ENCODE results near the gene B4GALNT3. TPM values are rescaled to one million over a fixed set of nuclear protein-coding genes. Genes with fewer than 3 reads are reported as not detected.

B4GALNT3 gene
- polyA plus RNA-seq, 3 donors, result 15.1 to 21.6 (median 17.1) TPM

DNA sequence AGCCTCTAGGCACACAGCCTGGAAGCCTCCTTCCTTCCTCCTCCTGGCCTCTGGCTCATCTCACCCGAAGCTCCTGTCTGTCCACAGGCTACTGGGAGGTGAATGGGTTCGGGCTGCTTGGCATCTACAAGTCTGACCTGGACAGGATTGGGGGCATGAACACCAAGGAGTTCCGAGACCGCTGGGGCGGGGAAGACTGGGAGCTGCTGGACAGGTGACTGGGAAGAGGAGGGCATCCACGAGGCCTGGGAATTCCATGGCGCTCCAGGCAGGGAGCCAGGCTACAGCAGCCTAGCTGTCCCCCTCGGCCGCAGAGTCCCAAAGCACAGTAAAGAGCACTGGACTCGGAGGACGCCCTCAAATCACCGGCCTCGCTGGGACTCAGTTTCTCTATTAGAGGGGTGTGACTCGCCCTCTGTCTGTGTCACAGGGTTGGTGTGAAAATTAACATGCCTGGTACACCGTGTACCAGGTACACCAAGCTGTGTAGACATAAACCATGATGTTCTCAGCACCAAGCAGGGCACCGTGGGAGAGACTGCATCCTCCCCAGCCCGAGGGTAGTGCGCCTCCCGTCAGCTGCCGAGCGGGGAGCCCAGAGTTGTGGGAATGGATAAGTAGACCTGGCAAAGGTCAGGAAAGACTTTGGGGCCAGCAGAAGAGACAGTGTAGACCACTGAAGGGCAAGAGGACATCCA, 99.6 kb downstream of the B4GALNT3 start:
- no peak for DNase-seq

DNA sequence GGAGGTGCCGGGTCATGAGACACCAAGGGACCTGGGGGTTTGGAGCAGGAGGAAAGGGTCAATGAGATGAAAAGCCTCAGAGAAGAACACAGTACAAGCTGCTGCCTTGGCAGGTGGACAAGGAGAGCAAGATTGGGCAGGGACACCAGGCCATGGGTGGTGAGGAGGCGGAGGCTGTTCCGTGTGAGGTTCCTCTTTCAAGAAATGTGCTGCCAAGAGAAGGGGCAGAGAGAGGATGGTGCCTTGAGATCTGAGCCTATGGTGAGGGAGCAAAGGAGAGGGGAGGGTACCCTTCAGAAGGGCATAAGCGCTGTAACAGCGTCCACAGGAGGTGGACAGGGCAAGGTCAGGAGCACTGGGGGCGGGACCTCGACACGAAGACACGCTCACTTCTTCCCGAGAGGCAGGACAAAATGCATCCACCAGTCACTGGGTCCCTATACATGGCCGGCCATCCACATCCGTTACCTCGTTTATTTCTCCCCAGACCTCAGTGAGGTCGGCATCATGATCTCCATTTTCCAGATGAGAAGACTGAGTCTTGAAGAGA, 100.2 kb downstream of the B4GALNT3 start:
- DNase-seq, result no peak

DNA sequence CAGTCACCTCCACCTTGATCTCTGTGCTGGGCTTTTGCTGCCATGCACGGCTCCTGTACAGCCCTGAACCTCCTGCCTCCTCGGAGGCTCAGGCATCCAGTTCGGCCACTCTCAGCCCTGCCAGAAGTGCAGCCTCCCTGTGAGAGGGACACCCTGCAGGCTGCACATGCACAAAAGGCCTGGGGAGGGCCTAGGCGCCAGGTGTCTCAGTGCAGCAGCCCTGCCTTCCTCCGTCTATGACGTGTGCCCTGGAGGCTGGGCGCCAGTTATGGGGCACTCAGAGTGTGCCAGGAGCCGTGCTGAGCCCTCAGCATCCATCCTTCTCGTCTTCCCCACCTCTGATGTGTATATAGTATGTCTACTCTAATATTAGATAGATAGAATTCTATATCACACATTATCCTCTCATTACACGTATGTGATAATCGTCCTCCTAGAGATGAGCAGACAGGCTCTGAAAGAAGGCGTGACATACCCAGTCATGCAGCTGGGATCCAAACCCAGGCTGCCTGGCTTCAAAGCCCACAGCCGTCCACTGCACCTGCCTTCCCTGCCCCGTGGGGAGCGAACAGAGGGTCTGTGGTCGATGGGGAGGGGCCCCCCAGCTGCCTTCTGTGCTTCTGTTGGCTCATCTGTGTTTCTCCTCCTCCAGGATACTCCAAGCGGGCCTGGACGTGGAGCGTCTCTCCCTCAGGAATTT, 101.1 kb downstream of the B4GALNT3 start:
- DNase-seq, result no peak

DNA sequence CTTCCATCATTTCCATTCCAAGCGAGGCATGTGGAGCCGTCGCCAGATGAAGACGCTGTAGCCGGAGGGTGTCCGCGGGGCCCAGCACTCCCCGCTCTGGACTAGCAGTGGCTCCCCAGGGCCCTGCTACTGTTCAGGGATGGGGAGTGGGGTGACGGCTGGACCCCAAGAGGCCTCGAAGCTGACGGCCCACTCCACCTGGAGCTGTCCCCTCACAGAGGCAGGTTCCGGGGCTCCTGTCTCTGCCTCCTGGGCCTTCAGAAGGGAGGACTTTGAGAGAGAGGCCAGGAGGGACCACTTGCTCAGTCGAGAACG, 101.6 kb downstream of the B4GALNT3 start:
- no peak for DNase-seq

DNA sequence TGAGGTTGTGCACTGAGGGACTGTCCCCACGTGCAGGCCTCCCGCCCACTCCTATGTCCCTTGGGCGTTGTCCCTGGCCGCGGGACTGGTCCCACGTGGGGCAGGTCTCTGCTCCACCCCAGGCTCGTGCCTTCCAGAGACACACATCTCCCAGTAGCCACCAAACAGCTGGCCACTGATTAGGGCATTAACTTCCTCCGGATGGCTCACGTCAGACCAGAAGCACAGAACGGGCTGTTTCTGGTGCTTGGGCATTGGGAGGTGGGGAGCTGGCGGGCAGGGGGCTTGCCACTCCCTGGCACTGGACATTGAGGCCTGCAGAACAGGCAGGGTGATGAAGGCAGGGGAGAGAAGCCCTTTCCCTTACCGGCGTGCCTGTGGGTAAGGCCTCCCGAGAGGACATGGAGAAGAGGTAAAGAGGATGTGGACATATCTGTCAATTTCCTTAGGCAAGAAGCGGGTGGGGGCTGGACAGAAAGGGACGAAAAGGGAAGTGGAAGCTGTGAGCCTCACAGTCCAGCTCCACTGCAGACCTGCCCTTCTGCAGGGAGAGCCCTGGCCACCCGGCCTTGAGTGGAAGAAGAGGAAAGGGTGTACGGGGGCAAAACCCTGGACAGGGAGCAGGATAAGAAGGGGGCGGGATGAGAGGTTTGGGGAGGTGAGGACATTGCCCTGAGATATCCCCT, 102.3 kb downstream of the B4GALNT3 start:
- no peak for DNase-seq

DNA sequence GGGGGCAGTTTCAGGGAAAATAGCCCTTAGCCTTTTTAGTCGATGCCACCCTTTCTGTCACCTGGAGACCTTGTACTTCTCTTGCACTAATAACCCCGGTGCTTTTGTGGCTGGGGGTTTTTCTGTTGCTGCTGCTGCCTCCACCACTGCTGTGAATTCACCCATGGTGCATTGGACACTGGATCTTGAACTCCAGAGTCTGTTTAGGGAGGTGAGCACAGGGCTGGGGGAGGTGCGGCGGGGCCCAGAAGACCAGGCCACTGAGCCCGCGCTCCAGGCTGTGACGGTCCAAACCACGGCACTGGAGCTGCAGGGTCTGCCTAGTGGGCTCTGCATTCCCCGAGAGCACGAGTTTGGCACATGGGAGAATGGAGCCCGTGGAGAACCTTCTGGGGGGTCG, 102.9 kb downstream of the B4GALNT3 start:
- no peak for DNase-seq

DNA sequence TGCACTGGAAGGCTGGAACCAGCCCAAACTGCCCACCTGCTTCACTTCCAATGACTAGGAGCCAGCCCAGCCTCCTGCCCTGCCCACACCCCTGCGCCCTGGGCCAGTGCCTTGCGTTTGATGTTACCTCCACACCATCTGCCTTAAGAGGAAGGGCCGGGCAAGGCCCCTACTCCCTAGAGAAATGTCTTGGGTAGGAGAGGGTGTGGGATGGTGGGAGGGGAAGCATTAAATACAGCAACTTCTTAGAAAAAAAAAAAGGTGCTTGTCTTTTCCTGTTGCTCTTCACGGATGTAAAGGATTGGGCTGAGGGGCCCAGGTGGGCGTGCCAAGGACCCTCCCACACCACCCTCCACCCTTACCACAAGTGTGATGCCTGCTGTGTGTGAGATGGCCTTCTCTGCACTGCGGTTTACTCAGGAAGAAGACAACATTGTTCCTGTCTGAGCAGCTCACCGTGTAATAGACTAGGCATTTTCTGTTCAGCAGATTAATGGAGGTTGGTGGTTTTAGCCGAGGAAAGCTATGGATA, 103.6 kb downstream of the B4GALNT3 start:
- DNase-seq, result no peak

DNA sequence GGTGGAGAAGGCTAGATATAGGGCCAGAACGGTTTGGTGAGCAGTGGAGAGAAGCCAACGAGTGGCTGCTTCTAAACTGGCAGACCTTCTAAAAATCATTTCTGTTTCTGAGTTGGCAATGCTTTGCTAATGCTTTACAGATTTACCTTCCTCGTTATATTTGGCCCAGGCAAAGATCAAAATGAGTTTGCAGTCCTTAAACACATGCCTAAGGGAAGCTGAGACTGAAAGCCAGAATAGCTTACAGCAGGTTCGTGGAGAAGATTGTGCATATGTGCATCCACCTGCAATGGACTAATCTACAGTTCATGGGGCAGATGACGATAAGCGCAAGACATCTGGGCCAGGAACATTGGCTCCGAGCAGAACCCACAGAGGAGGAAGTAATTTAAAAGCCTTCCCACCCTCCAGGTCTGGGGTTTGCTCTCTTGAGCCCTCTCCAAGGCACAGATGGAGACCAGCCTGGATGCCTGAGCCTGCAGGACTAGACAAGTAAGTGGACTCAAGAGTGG, 104.1 kb downstream of the B4GALNT3 start:
- no peak for DNase-seq

DNA sequence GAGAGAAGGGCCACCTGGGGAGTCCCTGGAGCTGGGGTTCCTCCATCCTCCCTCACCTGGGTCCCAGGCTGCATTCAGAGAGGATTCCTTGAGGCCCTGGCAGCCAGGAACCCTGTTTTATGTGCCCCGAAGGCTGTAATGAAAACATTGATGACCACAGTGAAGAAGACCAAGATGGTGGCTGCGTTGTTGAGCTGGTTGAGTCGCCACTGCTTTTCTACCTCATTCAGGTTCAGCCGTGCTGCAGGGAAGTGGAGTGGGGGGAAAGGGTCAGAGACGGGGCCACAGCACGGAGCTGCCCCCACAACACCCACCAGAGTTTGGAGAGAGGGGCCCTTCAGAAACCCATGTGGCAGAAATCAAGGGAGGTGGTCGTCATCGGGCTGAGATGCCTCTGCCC, 105.4 kb downstream of the B4GALNT3 start:
- no peak for DNase-seq

DNA sequence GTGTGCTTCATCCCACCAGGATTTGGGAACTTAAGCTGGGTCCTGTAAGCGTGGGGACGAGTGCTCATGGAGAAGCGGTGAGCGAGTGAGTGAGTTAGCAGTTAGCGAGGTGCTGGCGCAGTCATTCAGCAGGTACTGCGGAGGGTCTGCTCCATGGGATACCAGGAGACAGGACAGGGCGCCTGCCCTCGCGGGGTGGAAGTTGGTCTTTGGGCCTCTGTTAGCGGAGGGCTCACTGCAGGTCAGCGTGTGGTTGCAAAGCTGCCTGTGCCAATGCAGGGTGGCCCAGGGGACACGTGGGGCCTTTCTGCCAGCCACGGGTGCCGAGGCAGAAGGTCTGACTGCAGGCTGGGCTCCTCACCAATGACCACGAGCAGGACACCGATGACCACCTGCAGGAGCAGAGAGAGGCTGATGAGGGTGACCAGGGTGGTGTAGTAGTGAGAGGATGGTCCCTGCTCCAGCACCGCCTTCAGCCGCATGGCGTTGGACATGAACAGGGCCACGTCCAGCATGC, 105.9 kb downstream of the B4GALNT3 start:
- DNase-seq, result no peak

DNA sequence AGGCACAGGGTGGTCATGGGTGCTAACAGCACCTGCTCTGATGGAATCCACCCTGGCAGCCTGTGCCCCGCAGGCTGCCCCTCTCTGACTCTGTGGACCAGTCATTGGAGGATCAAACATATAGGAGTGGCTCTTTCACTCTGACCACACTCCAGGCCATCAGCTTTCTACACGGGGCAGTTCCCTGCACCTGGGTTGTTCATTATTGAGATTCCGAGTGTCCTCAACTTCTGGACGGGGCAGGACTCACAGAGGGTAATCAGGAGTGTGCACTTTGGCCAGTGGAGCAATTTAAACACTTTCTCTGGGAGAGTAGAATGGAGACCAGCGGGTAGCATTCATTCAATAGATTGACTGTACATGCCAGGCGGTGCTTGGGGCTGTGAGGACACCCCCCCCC, 108.7 kb downstream of the B4GALNT3 start:
- no peak for DNase-seq

DNA sequence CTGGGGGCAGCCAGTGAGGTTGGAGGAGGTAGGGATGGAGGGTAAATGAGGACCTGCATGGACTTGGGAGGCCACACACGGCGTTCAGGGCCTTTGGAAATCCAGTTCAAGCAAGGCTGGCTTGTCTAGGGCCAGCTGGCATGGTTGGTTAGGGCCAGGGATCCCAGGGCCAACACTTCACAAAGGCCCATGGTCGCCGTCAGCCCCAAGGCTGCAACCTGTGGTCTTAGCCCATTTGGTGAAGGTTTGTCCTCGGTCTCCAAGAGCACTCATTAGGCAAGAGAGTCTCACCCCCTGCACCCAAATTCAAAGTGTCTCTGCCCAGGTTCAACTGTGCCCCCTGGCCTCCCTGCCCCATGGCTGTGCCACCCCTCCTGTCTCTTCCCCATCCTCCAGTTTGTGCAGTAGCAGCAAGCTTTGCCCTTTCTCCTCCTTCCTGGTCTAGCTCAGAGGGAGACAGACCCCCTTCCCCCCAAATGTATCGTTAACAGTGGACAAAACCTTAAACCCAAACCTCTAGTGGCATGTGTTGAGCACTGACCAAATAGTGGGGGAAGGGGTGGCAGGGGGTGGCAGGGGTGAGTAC, 109.4 kb downstream of the B4GALNT3 start:
- no peak for DNase-seq

DNA sequence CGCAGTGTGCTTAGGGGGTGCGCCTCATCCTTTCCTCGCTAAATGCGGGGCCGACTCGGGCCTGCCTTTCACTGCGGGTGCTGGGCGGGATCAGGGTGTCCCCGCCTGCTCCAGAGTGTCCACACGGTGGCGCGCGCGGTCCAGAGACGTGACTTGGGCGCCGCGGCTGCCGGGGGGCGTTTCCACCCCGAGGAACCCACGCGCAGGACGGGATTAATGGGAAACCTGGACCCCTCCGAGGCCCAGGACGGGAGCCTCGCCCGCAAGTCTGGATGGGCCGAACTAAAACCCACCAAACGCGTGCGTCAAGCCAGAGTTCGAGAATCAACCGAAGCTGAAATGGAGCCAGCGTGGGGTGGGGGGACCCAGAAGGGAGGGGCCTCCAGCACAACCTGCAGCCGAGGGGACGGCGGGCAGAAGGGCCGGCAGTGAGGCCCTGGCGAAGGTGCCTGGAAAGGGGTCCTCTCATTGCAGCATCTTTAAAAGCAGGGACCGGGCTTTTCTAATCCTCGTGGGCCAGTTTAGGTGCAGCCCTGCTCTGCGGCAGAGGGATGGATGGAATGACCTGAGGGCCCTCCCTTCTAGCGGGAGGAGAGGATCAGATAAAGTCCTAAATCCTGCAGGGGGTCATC, 110.2 kb downstream of the B4GALNT3 start:
- peak; percentile 83 for DNase-seq

DNA sequence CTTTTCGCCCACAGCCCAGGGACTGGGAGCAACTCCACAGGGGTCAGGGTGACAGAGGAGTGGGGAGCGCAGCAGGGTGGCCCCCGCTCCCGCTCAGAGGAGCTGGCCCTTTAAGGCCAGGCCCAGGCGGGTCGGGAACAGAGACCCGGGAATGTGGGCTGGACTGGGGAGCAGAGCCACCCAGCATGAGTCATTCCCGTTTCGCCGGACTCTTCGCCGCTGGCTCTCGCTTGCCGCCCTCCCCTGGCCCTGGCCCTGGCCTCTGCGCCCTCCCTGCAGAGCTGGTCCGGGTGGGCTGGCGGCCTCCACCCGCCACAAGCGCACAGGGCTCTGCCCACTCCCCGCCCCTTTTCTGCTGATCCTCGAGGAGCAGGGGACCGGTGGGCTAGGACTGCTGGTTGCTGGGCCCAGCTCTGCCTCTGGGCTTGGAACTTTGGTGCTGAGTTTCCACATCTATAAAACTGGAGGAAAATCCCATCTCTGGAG, 110.7 kb downstream of the B4GALNT3 start:
- DNase-seq, result peak; percentile 39

DNA sequence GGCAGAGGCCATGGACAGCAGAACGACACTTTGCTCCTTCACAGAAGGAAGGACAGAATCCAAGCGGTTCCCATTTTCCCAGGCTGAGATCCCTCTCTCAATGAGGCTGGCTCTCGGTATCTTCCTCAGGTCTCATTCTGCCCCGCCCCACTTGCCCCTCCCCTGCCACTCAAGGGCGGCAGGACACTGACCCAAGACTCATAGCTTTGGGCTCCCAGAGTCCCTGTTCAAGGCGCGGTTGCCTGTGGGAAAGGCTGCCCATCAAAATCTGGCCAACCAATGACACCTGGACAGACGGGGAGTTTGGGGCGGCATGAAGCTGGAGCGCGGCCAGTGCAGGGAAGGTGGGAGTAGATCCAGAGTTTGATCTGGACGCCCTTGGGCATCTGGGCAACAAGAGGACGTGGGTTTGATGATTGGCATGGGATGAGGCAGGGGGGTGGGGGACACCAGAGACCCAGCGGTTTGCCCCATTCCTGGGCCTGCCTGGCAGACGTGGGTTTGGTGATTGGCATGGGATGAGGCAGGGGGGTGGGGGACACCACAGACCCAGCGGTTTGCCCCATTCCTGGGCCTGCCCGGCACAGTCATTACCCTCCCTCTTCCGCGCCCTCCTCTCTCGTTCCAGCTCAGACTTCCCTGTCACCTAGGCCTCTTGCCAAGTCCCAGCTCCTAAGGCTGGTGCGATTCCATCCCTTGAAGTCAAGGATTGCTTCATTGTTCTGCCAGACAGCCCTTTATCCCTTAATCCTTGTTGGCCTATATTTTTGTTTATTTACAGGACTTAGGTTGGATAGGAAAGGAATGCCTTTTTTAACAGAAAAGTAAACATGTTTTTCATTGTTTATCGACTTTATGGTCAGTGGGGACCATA, 111.4 kb downstream of the B4GALNT3 start:
- DNase-seq, result no peak

DNA sequence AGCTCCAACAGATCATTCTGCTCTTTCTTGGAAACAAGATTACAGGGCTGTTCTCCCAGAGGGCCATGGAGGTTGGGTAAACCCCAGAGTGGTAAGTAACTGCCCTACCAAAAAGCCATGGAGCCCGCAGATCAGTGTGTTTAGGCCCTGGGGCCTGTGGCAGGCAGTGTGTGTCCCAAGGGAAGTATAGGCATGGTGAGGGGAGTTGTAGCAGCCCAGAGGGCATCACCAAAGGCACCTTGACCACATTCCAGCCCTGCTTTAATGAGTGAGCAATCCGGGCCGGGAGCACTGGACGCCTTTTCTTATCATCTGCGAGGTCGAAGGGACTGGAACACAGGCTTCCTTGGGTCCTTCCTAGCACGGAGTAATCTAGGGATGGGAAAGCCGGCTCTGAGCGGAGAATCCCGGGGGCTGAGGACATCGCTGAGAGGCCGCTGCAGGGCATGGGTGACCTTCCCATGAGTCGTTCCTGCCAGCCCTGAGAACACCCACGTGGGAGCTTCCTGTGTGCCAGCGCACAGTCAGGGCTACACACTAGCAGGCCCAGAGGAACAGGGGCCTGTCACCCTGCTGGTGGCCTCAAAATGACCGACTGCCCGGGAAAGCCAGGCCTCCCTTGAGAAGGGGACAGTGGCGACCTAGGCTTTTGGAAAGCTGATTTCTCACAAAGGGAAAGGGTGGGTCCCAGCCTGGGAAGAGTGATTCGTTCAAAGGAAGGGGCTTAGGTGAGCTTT, 112.2 kb downstream of the B4GALNT3 start:
- DNase-seq, result no peak

DNA sequence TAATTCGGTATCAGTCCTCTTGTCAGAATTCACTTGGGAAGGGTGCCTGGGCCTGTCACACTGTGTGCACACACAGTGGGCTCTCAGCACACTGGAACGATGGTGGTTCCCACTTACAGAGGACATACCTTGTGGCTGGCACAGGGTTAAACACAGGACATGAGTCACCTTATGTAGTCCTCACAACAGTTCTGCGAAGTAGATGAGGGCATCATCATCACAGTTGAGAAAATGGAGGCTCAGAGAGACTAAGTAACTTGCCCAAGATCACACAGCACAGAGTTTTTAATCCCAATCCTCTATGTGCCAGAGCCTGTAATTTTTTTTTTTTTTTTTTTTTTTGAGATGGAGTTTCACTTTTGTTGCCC, 112.8 kb downstream of the B4GALNT3 start:
- no peak for DNase-seq

DNA sequence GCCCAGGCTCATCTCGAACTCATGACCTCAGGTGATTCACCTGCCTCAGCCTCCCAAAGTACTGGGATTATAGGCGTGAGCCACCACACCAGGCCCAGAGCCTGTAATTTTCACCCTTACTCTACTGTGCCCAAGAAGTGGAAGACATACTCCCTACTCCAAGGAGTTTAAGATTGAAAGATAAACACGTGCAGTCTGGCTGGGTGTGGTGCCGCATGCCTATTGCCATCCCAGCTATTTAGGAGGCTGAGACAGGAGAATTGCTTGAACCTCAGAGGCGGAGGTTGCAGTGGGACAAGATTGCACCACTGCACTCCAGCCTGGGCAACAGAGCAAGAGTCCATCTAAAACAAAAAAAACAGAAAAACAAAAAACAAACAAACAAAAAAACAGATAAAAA, 113.5 kb downstream of the B4GALNT3 start:
- no peak for DNase-seq

DNA sequence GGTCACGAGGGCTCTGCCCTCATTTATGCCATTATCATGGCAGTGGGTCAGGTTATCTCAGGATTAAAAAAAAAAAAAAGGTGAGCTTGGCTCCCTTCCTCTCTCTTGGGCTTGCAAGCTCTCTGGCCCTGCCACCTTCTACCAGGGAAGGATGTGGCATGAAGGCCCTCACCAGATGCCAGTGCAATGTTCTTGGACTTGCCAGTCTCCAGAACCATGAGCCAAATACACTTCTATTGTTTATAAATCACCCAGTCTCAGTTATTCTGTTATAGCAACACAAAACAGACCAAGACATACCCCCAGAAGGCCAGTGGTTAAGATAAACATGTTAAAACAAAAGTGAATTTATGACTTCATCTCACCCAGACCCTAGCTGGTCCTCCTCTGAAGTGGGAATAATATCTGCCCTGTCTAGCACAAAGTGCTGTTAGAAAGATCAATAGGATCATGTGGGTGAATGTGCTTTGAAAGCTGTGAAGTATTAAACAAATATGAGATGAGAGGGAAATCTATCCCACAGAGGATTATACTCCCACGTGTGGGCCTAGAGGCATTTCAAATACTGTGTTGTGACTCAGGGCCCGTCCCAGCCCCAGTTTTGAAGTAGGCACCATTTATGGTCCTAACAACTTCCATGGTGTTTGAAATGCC, 114.9 kb downstream of the B4GALNT3 start:
- no peak for DNase-seq

Data from renal pelvis (tissue), 4 donors.